BE2C (cell line): ENCODE measurements around the gene DCLK2.

Experiments used
- DNase-seq: peaks from one replicate; pipeline ENCODE4 v3.0.0-alpha.2; 2020
- H3K27me3 ChIP-seq: fragments of 250-450 bp; sonication (Bioruptor Pico); 2 replicates; pipeline ENCODE4 v1.5.1; 2020; ENCODE audit warnings: mild to moderate bottlenecking
- H3K36me3 ChIP-seq: fragments of 250-450 bp; sonication (Bioruptor Pico); 2 replicates; pipeline ENCODE4 v1.5.1; 2020; ENCODE audit warnings: mild to moderate bottlenecking
- H3K4me1 ChIP-seq: fragments of 250-450 bp; sonication (Bioruptor Pico); 2 replicates; pipeline ENCODE4 v1.5.1; 2020
- H3K4me3 ChIP-seq: 2 replicates; pipeline ENCODE4 v1.5.1; 2011; ENCODE audit warnings: low read depth, low read length
- H3K9me3 ChIP-seq: fragments of 250-450 bp; sonication (Bioruptor Pico); 2 replicates; pipeline ENCODE4 v1.5.1; 2020
- CTCF ChIP-seq: IDR thresholded peaks from 2 replicates; pipeline ENCODE4 v1.5.1; 2012; ENCODE audit warnings: mild to moderate bottlenecking, low read depth, low read length

Gene DCLK2

GRCh38 chr4:150050566-150050965 lies 27.7 kb upstream of the DCLK2 start:
- no peak for TF ChIP-seq CTCF
- Histone ChIP-seq H3K9me3 (no peaks in the 10 kb centered on the region), H3K4me3 (no peak overlapping the region), H3K4me1 (peaks cover 16% of the 10 kb centered on the region), H3K36me3 (no peaks in the 10 kb centered on the region), H3K27me3 (no peaks in the 10 kb centered on the region)
- no peak for DNase-seq

- no peaks in the 10 kb centered on the region for H3K36me3 ChIP-seq
These were observed 27.1 kb upstream of the DCLK2 start for GRCh38 chr4:150051111-150051510.

GRCh38 chr4:150055467-150055866 lies 22.8 kb upstream of the DCLK2 start:
- H3K36me3 ChIP-seq = no peaks in the 10 kb centered on the region
- TF ChIP-seq CTCF = no peak
- no peaks in the 10 kb centered on the region for H3K27me3 ChIP-seq
- H3K4me3 ChIP-seq = no peak overlapping the region
- DNase-seq = no peak
- no peaks in the 10 kb centered on the region for H3K9me3 ChIP-seq
- peaks cover 4% of the 10 kb centered on the region for H3K4me1 ChIP-seq

More at GRCh38 chr4:150051111-150051510, 27.1 kb upstream of the DCLK2 start:
- Histone ChIP-seq H3K9me3 (no peaks in the 10 kb centered on the region), H3K4me3 (no peak overlapping the region), H3K4me1 (peaks cover 16% of the 10 kb centered on the region), H3K27me3 (no peaks in the 10 kb centered on the region)
- no peak for TF ChIP-seq CTCF
- DNase-seq = no peak

- Histone ChIP-seq H3K9me3 (no peaks in the 10 kb centered on the region), H3K4me3 (no peak overlapping the region), H3K36me3 (no peaks in the 10 kb centered on the region), H3K4me1 (no peaks in the 10 kb centered on the region), H3K27me3 (no peaks in the 10 kb centered on the region)
- TF ChIP-seq CTCF = no peak
- no peak for DNase-seq
These were observed 21.7 kb upstream of the DCLK2 start for GRCh38 chr4:150056569-150056968.

GRCh38 chr4:150061086-150061776 lies 17.0 kb upstream of the DCLK2 start:
- H3K36me3 ChIP-seq = no peaks in the 10 kb centered on the region
- no peaks in the 10 kb centered on the region for H3K9me3 ChIP-seq
- no peaks in the 10 kb centered on the region for H3K27me3 ChIP-seq
- H3K4me1 ChIP-seq = no peaks in the 10 kb centered on the region
- no peak for DNase-seq
- no peak overlapping the region for H3K4me3 ChIP-seq
- TF ChIP-seq CTCF = no peak

GRCh38 chr4:150063128-150063527 lies 15.1 kb upstream of the DCLK2 start:
- no peak for DNase-seq
- no peak for TF ChIP-seq CTCF
- H3K9me3 ChIP-seq = no peaks in the 10 kb centered on the region
- H3K36me3 ChIP-seq = no peaks in the 10 kb centered on the region
- no peak overlapping the region for H3K4me3 ChIP-seq
- no peaks in the 10 kb centered on the region for H3K27me3 ChIP-seq
- no peaks in the 10 kb centered on the region for H3K4me1 ChIP-seq
